GM20431 (cell line): Measurements from ENCODE around the gene MAGI1.

Experiments
- in situ Hi-C: fragments of 300-500 bp; cut with MseI, MboI; formaldehyde crosslinking; loops from one replicate; pipeline ENCODE4 v1.15.0; 2020; ENCODE audit warnings: low sequenced_read_pairs; ENCODE audit not compliant: unreplicated experiment

Gene MAGI1

DNA sequence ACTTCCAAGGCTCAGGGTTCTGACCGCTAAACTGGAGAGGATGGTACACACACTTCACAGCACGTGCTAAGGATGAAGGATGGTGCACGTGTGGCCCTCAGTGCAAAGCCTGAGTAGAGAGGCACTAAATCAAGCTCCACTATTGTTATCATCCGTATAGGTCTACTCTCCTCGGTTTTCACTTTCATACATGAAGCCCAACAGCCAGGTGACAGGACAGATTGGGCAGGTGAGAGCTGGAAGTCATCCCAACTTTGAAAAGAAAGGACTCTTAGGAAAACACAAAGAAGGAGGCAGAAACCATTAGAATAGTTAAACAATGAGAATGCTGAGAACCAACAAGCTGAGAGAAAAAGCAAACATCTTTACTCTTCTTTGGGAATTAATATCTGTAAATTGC, 21.1 kb downstream of the MAGI1 start:
- in situ Hi-C loops = no loop called here

DNA sequence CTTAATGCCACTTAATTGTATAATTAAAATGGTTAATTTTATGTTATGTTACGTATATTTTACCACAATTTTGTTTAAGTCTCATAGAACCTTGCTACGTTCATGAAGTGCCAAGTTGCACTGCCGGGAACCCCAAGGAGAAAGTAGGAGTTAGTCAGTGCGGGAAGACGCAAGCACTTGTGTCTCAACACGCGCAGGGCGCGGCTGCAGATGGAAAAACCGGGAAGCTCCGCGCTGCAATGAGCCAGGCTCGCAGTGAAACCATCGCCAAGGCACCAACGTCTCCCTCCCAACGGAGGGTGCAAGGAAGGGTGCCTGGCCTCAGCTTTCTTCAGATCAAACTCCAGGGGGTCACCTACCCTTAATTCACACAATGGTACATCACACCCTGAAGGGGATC, 21.6 kb downstream of the MAGI1 start:
- in situ Hi-C loops = no loop called here

DNA sequence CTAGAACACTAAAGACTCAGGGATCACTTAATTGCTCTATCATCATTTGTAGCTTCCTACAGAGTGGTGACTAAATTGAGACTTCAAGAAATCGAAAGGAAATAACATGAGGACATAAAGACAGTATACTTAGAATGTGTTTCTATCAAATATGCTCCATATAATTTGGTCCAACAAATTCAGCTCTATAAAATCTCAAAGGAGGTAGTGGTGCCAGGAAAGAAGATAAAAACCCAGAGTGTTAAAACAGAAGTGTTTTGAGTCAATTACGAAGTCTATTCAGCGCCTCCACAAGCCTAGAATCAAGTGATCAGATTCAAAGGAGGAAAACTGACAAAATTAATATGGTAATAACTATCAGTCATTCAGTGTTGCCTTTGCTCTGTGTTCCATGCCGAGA, 22.9 kb downstream of the MAGI1 start:
- in situ Hi-C loops = no loop called here

DNA sequence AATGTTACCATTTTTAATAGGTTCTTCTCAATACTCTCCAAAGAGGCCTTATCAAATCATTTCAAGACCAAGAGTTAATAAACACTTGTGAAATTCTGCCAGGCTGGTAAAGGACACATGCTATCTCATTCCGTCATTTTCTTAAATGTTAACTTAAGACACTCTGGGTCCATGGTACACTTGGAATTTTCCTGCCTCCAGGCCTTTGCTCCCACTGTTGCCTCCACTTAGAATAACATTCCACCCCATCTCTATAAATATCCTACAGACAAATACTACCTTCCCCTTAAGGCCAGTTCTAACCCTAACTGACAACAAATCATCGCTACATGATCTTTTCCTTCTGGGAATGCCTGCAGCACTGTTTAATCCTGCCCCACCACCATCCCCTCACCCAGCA, 24.1 kb downstream of the MAGI1 start:
- in situ Hi-C loops = no loop called here

DNA sequence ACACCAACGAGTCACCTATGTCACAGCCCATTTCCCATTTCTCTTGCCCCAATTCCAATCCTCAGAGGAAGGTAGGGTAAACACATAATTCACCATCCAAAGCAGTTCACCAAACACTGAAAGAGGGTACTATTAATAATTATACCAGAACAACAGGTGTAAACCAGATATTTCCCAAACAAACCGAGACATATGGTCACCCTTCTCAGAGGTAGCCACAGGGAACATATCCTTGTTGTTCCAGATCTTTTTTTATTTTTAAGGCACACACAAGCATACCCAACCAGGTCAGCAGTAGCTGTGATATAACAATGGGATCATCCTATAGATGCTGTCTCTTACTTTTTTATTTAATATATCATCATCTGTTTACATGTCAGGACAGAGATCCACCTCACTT, 24.7 kb downstream of the MAGI1 start:
- in situ Hi-C loops = no loop called here

DNA sequence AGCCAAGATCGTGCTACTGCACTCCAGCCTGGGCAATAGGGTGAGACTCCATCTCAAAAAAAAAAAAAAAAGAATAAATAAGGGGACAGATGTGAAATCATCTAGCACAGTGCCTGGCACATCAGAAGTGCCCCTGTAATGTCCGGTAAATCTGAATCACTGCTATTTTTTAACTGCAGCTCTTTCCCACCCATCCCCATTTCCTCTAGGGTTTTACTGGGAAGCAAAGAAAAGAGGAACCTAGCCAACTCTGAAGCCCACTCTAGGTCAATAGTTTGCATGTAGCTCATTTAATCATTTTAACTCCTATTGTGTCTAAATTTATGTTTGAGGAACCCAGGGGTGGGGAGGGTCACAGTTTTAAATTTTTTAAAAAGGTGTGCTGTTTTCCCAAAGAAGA, 26.0 kb downstream of the MAGI1 start:
- in situ Hi-C loops = no loop called here

DNA sequence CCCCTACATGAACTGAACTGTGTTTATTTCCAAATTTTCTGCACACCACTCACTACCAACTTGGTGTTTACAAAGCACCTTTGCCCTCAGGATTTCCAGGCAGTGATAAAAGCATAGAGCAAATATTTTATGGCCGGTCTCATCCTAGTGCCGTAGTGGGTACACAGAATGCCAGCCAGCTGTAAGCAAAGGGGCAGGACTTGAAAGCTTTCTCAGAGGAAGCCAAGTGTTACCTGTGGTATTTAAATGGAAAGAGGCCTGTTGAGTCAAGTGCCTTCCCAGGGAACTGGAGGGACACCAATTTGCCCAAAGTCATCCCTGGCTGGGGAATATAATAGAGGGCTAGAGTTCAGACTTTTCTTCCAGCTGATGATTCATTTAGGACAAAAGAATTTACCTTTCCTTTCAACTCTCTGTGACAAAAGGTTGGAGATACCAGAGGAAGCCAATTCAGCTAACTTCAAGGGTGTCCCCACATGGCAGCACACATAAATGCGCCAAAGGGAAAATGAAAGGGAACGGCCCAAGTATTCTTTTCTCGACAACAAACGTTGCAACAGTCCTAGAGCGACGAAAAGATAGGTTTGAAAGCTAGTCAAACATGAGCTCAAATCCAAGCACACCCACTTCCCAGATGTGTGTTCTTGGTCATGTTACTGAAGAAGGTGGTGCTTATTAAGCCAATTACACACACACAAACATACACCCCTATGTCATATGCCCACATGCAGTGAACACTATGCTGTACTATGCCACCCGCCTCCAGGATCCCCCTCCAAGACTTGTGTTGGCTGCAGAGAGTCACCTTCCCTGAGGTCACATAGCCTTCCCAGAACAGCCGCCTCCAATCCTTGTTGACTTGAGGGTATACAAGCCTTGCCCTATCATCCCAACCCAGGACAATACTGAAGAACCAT, 27.7 kb downstream of the MAGI1 start:
- in situ Hi-C loops = no loop called here

DNA sequence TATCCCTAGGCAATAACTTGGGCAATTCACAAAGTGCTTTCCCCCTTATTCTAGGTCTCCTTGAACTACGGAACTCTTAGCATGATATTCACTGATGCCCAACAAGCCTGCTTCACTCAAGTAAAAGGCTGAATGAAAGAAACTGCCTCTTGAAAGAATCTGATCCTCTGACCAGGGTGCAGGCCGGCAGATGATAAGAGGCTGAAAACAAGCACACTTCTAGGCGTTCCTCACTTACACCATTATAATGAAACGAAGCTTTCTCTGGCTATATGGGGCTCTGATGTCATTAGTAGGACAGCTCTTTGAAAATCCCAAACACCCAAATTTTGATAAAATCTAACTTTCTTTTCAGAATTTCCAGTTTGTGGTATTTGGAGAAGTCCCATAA, 28.4 kb downstream of the MAGI1 start:
- in situ Hi-C loops = no loop called here

DNA sequence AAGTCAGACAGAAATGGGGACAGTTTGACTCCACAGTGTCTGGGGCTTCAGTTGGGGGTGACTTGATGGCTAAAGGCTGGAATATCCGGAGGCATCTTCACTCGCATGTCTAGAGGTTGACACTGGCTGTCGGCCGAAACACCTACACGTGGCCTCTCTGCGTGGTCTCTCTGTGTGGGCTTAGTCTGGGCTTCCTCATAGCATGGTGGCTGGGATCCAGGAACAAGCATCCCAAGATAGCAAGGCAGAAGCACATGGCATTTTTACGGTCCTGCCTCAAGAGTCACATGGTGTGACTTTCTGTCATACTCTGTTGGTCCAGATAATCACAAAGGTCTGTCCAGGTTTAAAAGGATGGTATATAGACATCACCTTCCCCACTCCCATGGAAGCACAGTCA, 34.5 kb downstream of the MAGI1 start:
- in situ Hi-C loops = no loop called here

DNA sequence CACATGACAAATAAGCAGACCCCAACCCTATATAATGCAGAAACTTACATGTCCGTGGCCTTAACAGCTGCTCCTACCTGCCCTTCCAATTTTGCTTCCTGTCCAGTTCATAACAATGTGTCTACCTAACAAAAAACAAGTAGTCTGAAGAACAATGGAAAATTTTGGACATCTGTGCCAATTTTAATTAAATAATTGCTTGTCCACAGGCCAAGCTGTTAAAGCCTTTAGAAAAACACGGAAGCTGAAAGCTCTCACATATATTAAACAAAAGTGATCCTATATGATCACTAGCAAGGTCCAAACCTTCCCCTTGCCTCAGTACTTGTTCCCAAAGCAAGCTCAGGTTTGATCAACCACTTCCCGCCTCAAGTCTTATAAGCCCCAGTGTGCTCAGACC, 37.1 kb downstream of the MAGI1 start:
- in situ Hi-C loops = no loop called here

DNA sequence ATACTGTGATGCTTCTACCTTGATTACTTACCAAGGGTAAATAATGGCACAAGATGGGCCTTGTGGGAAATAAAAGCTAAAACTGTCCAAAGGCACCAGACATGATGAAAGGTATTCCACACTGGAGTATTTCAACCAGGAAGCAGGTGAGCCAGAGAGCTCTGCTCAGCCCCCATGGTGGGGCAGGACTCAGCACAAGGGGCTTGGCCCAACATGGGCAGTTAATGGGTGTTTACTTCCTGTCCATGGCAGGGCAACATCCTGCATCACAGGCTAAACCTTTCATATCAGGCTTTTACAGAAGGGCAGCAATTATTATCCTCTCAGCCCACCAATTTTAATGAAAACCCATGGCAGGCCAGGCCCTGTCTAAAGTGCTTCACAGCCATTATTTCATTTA, 38.2 kb downstream of the MAGI1 start:
- in situ Hi-C loops = no loop called here

DNA sequence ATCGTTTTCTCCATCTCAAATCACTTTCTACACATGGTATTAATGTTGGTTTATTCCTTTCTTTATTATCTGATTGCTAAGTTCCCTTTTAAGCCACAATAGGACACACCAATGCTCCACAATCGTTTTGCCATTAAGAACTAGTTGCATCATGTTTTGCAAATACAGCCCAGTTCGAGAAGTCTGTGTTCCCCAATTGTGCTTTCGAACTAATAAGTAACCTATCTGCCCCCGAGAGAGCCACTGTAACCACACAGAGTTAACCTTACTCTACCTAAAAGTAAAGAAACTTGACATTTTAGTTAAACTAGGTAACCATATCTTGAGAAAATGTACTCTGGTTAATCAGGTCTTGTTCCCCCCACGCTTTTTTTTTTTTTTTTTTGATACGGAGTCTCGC, 39.1 kb downstream of the MAGI1 start:
- in situ Hi-C loops = no loop called here

DNA sequence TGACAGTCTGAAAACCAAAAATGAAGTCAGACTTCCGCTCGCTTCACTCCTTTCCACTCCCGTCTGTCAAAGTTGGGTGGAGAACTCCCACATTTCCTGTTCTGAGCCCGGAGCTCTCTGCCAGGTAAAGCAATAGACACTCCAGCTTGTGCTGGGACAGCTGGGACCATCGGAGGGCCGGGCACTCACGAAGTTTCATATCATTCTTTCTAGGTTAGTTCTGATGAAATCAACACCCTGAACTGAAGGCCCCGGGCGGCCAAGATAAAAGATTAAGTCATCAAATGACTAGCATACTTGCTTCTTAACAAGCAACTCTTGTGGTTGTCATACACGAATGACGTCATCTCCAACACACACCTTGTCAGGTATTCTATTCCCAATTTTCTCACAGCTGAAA, 42.1 kb downstream of the MAGI1 start:
- in situ Hi-C loops = no loop called here

DNA sequence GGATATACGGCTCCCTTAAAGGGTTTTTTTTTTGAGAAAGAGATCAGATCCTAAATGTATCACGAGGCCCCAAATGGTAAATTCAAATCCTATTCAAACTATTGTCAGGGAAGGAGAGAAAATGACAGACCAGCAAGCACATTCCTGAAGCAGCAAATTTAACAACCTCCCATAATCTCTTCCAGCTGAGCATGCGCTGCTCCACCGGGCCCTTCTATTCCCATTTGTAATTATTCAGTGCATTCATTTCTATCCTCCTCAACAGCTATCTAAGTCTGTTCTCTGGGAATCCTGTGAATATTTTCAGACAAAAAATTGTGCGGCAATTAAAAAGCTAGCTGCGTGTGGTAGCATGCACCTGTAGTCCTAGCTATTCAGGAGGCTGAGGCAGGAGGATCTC, 43.2 kb downstream of the MAGI1 start:
- in situ Hi-C loops = no loop called here

DNA sequence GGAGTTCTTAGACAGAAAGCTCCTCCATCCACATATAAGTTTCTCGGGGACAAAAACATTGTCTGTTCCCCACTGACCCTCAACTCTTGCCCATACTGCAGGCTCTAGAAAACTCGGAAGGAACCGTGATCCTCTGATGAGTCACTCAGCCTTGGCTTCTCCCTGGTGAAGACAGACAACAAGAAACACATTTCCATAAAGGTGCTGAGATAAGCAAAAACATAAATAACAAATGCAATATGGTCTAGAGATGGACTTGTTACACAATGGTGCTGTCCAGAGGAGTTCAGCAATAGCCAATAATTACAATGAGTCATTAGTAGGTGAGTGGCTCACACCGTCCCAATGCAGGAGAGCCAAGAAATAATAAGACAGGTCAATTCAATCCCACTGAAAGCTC, 43.7 kb downstream of the MAGI1 start:
- in situ Hi-C loops = no loop called here

DNA sequence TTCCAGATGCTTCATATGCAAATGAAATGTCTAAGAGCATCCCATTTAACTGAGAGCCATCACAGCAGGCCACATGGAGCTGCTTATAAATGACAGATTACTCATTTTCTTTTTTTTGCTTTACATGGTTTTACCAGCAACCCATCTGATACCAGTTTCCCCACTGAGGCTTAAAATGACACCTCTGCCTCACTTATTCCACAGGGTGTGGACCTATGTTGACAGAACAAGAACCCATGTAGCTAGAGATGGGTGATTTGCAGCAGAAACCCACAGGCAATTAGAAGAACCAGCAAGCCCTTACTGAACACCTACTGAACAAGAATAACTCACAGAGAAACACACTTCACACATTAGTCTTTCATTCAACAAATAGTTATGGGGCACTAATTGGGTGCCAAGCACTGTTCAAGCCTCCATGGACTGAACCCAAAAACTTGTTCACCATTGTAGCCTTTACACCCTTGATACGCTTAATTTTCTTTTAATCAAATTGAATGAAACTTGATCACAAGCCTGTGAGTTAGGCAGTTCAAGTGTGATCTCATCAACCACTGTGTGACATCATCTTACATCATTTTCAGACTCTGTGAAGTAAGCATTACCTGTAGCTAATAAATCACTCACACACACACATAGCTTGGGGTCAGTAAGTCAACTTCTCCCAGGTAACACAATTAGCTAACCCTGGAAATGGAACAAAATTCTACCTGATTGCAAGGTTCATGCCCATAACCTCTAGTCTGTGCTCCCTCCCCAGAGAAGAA, 45.4 kb downstream of the MAGI1 start:
- in situ Hi-C loops = no loop called here

DNA sequence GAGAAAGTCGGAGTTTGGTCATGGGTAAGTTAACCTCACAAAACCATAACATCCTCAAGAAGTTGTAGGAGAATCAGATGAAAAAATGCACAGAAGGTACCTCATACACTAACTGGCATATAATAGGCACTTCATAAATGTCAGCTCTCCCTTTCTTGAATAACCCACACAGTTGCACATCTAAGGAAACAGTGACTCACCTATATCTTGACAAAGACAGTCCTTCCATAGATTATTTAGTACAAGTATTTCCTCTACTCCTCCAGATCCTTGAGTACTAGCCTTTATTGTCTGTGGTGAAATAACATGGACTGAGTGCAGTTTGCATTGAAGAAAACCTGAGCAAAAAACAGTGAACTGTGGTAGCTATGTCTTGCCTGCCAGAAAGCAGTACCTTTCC, 46.6 kb downstream of the MAGI1 start:
- in situ Hi-C loops = no loop called here

DNA sequence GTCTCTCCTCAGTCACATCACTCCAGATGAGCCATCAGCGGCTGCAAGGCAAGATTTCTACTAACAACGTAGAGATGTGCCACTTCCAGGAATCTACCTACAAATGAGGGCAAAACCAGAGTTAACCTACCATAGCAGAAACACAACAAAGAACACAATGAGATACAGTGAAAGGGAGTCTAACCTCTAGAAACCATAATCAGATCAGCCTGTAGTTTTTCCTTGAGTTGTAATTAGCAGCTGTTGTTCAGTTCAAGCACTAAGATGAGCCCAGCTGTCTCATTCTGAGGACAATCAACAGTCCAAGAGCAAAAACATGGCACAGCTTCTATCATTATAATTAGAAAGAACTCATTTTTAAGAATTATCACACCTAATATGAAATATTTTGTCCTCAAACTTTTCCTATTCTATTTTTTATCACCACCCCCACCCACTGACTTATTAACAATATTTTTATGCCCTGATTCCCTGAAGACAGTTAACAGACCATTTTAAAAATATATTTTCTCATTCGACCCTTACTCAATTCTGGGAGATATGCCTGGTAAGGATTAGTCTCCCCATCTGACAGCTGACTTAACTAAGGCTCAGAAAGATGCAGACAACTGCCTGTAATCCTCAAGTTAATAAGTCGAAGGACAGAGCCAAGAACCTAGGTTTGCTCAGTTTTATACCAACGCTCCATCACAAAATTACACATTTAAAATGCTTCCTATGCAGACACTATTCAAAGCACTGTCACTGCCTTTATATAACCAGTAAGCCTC, 50.1 kb downstream of the MAGI1 start:
- in situ Hi-C loops = no loop called here

DNA sequence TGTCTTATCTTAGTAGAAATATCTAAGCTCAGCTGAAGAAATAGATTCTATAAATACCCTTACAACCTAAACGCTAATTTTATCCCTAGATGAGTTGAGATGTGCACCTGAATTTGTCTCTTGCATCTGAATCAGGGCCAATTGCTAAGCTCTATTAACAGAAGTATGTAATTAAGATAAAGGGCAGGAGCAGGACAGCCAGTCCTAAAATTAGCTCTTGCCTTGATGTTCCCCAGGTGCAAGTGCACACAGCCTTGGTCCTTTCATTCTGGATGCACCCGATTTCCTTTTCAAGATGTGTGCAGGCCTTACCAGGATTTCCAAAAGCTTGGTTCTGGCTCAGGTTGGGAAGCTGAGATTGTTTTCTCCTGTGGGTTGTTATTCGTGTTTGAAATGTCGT, 52.4 kb downstream of the MAGI1 start:
- in situ Hi-C loops = no loop called here

DNA sequence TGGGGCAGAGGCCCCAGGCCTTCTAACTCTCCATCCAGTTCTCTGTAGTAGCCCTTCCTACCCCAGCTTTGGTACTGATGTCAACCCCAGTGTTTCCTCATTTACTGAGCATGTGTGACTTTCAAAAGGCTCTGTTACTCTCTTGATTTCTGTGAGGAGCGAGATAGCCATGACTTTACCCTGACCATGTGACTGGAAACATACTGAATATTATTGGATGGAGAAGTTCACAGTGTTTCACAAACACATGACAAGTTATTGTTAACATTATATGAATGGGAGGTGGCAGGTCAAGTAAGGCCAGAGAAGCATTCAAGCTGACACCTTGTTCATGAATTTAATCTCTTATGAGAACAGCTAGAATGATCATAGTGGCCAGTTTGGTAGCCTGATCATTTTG, 53.7 kb downstream of the MAGI1 start:
- in situ Hi-C loops = no loop called here

DNA sequence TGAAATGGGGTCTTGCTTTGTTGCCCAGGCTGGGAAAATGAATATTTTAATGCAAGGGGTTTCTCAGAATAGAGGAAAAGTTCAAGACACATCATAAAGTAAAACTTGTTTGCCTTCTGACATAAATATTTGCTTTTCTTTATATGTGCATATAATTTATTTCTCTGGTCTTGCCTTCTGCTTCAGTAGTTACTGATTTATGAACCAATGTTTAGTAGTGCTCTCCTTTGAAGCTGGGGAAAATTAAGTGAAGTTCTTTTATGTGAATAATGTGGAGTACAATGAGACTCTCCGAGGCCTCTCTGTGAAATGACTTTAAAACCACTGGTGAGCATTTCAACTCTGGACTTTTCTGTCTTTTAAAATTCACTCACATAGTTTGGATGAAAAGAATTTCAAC, 55.6 kb downstream of the MAGI1 start:
- in situ Hi-C loops = no loop called here
